GM18907 (cell line): ENCODE data around the gene C1S.

Experiments used
- ATAC-seq: cut with Tn5 transposase; IDR thresholded peaks from one replicate; pipeline ENCODE4 v1.9.1; 2021; ENCODE audit warnings: mild to moderate bottlenecking, moderate library complexity; ENCODE audit not compliant: unreplicated experiment

Gene C1S

GRCh38 chr12:7075518-7075917, 15.0 kb downstream of the C1S start:
- no peak for ATAC-seq

GRCh38 chr12:7075939-7076338, 15.4 kb downstream of the C1S start:
- no peak for ATAC-seq

GRCh38 chr12:7076493-7076892, 16.0 kb downstream of the C1S start:
- no peak for ATAC-seq

GRCh38 chr12:7078163-7078562, 17.6 kb downstream of the C1S start:
- ATAC-seq = no peak

GRCh38 chr12:7079826-7080125, 19.3 kb downstream of the C1S start:
- no peak for ATAC-seq

- no peak for ATAC-seq
Observed at GRCh38 chr12:7081037-7081436, 20.5 kb downstream of the C1S start.

- no peak for ATAC-seq
Observed at GRCh38 chr12:7083125-7083524, 22.6 kb downstream of the C1S start.

- ATAC-seq = no peak
Observed at GRCh38 chr12:7089196-7089871, 28.8 kb downstream of the C1S start.

- ATAC-seq = no peak
Observed at GRCh38 chr12:7090222-7090998, 29.9 kb downstream of the C1S start.

- ATAC-seq = no peak
Observed at GRCh38 chr12:7091171-7091570, 30.7 kb downstream of the C1S start.

- ATAC-seq = no peak
Observed at GRCh38 chr12:7091660-7092228, 31.2 kb downstream of the C1S start.

- ATAC-seq = no peak
Observed at GRCh38 chr12:7092229-7092985, 31.9 kb downstream of the C1S start, which contains the start of gene C1R. TSS of gene C1R (minus strand) at chr12:7092445. CDS start at chr12:7092388, 57 bp downstream.

GRCh38 chr12:7092986-7093460, 32.5 kb downstream of the C1S start:
- ATAC-seq = no peak

GRCh38 chr12:7093486-7093885, 33.0 kb downstream of the C1S start:
- no peak for ATAC-seq

GRCh38 chr12:7093892-7094291, 33.4 kb downstream of the C1S start:
- ATAC-seq = no peak

GRCh38 chr12:7096006-7096932, 35.8 kb downstream of the C1S start:
- no peak for ATAC-seq

- no peak for ATAC-seq
Observed at GRCh38 chr12:7096979-7097378, 36.5 kb downstream of the C1S start.

- ATAC-seq = no peak
Observed at GRCh38 chr12:7099290-7099996, 38.9 kb downstream of the C1S start.

- no peak for ATAC-seq
Observed at GRCh38 chr12:7100239-7100638, 39.7 kb downstream of the C1S start.
